Prostate gland (tissue), 2 donors: ENCODE data around the gene CAAP1.

Experiments used
- CTCF ChIP-seq, 4 experiments: fragments of 200-600 bp in 2 of 4; fragments of 450-650 bp in 2 of 4; sonication (generic) in 2 of 4; IDR thresholded peaks; 1 replicate in 3 of 4; 2 replicates in 1 of 4; pipeline ENCODE4 v1.5.1; 2016 to 2019; ENCODE audit warnings: antibody characterized with exemption in 4 of 4, mild to moderate bottlenecking in 2 of 4, moderate library complexity in 2 of 4
- POLR2A ChIP-seq: fragments of 450-650 bp; IDR thresholded peaks from one replicate; pipeline ENCODE4 v1.6.1; 2016; ENCODE audit warnings: antibody characterized with exemption, mild to moderate bottlenecking
- POLR2AphosphoS5 ChIP-seq: sonication (generic); formaldehyde crosslinking; IDR thresholded peaks from one replicate; pipeline ENCODE4 v1.6.1; 2017; ENCODE audit warnings: antibody characterized with exemption

DNA sequence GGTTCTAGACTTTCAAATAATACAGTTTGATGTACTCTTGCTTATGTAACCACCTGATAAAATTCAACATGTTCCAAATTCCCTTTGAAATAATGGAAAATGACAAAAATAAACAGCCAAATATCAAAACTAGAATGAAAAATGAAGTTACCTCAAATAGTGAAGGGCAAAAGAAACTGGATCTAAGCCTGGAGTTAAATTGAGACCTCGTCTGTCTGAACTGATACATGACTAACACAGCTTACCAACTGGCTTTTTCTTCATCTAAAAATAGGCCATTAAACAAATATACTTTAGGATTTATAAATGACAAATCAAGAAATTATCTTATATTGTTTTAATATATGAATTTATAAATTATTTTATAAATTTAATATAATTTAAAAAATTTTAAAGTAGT, 12.1 kb upstream of the CAAP1 start:
- TF ChIP-seq CTCF (IDR thresholded peaks at IDR 0.05) (no peak), POLR2A (no peak), POLR2AphosphoS5 (no peak)
